Cardiac fibroblast (primary cell): ENCODE data around the gene IGSF9B.

Experiments used
- DNase-seq, 2 donors: peaks; one replicate each; pipeline versions ENCODE4 v3.0.0 to v3.0.0-alpha.2; 2010; ENCODE audit warnings: low read depth in 2 of 2
- H3K4me3 ChIP-seq, 2 donors: replicated peaks in 1 of 2; 1 replicate in 1 of 2; 2 replicates in 1 of 2; pipeline ENCODE4 v1.5.1; 2011; ENCODE audit warnings: low read depth in 2 of 2, low read length in 2 of 2, mild to moderate bottlenecking in 2 of 2, moderate library complexity in 1 of 2
- TF ChIP-seq, protein P1 (sequence below): IDR thresholded peaks from one replicate; pipeline ENCODE4 v1.5.1; 2011; ENCODE audit warnings: low read depth, mild to moderate bottlenecking, low read length, inconsistent platforms

Gene IGSF9B

DNA sequence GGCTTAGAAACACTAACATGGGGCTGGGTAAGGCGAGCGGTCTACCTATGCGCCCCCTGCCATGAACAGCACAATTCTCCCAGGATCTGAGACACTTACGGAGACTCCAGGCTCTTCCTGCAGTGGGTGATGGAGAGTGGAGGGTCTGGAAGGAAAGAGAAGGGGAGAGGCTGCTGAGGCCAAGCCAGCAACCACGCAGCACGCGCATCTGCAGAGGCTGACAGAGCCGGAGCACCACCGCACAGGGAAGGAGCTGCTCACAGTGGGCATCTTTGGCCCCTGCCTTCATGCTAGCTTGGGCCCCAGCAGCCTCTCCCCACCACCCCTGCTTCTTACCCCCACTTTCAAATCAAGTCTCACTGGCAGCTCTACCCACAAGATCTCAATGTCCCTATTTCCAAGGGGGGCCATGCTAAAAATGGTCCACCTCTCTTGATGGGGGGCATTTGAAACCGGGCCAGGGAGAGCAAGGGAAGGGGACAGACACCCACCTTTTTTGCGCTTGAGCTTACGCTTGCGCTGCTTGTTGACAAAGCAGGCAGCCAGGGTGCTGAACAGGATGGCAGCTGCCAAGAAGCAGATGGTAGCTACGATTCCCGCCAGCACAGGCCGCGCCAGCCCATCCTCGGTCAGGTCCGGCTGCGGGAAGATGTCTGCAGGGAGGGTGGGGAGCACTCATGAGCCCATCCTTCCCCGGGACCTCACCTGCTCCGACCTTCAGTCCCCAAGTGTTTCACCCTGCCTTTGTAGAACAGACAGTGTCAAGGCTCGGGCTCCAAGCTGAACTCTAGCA lies 34.5 kb downstream of the IGSF9B start:
- H3K4me3 ChIP-seq = no peak overlapping the region
- TF ChIP-seq, protein P1, sequence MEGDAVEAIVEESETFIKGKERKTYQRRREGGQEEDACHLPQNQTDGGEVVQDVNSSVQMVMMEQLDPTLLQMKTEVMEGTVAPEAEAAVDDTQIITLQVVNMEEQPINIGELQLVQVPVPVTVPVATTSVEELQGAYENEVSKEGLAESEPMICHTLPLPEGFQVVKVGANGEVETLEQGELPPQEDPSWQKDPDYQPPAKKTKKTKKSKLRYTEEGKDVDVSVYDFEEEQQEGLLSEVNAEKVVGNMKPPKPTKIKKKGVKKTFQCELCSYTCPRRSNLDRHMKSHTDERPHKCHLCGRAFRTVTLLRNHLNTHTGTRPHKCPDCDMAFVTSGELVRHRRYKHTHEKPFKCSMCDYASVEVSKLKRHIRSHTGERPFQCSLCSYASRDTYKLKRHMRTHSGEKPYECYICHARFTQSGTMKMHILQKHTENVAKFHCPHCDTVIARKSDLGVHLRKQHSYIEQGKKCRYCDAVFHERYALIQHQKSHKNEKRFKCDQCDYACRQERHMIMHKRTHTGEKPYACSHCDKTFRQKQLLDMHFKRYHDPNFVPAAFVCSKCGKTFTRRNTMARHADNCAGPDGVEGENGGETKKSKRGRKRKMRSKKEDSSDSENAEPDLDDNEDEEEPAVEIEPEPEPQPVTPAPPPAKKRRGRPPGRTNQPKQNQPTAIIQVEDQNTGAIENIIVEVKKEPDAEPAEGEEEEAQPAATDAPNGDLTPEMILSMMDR = no peak
- no peak for DNase-seq

DNA sequence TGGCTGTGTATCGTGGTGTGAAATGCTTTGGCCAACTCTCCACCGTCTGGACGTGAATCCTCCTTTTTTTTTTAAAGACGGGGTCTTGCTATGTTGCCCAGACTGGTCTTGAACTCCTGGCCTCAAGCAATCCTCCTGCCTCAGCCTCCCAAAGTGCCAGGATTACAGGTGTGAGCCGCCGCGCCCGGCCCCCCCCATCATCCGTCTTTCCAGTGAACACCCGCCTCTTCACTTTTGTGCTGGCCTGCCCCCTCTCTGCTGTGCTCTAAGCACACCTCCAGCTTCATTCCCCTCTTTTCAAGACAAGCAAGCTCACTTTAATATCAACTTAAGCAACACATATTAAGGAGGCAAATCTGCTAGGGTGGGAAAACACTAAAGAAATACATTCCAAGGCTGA lies 35.3 kb downstream of the IGSF9B start:
- H3K4me3 ChIP-seq = no peak overlapping the region
- TF ChIP-seq, protein P1 = no peak

DNA sequence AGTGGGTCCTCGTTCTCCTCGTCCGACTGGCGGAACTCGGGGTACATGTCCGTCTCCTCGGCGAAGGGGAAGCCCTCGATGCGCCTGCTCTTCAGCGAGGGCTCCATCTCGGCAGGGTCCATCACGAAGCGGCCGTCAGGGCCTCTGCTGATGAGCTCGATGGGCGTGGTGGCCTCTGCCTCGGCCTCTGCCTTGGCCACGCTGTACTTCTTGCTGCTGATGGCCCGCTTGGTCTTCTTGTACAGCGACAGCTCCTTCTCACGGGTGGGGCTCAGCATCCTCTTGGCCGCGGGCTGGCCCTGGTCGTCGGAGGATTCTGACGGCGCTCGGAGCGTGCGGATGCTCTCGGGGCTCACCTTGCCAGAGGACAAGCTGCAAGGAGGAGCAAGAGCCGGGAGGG lies 35.7 kb downstream of the IGSF9B start:
- no peak overlapping the region for H3K4me3 ChIP-seq
- TF ChIP-seq, protein P1 = no peak

More for the DNA sequence above, 35.3 kb downstream of the IGSF9B start:
- DNase-seq = no peak

DNA sequence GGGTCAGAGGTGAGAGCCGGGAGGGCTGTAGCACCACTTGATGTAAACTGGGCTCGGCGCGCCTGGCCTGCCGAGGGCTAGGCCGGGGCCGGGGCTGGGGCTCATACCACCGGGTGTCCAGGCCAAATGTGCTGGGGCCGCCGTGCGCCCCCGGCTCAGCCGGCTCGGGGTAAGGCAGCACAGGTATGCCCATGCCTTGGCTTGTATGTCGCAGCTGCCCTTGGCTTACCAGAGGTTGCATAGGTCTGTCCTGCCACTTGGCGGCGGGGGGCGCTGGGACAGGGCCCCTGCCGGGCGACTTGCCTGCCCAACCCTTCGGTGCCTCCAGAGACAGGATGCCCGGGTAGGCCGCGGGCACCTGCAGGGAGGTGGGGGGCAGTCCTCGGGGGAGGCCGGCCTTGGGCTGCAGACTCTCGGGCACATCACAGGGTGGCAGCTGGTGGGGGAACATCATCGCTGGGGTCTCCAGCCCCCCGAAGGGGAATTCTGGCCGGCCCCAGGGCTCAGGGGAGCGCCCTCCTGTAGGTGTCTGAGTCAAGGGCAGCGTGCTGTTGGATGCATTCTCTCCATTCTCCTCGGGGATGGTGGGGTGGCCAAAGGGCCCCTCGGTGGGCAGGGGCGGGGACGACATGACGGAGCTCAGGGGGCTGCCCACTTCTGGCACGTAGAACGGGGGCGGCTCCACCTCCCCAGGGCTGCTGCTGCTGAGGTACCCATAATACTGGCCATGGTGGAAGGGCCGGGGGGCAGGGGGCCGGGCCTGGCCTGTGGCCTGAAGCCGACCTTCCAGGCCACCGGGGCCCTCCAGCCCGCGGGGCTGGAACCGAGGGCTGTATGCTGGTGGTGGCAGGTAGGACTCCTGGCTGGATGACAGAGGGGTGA lies 36.4 kb downstream of the IGSF9B start:
- TF ChIP-seq, protein P1 = no peak
- no peak for DNase-seq
- H3K4me3 ChIP-seq = no peak overlapping the region

More for the DNA sequence above, 35.7 kb downstream of the IGSF9B start:
- DNase-seq = no peak

DNA sequence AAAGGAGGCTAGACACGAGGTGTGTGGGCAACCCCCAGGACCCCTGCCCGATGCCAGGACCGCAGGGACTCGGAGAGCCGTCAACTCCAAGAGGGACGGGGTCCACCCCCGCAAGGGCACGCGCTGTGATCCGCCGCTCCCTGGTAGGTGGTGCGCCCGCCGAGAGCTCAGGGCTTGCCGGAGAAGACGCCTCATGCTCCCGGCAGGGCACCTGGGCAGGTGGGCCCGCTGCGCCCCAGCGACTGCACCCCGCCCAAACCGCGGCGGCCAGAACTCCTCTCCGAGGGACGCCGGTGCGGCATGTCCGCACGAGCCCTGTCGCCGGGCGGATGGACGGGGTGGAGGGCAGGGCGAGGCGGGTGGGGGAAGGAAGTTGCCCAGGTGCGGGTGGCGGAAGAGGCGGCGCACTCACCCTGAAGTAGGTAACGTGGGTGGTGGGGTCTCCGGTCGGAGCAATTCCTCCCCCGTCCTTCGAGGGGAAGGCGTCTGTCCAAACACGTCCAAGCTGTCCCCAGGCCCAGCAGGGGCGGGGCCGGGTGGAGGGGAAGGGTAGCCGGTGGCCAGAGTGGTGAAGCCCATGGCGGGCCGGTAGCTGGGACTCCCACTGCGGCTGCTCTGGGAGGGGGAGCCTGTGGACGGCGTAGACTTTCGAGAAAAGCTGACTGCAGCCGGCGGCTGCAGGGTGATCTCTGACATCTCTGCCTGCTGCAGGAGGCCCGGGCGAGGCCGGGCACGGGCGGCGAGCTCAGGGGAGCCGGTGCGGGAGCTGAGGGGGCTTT lies 37.2 kb downstream of the IGSF9B start:
- no peak overlapping the region for H3K4me3 ChIP-seq
- TF ChIP-seq, protein P1 = no peak
- no peak for DNase-seq

DNA sequence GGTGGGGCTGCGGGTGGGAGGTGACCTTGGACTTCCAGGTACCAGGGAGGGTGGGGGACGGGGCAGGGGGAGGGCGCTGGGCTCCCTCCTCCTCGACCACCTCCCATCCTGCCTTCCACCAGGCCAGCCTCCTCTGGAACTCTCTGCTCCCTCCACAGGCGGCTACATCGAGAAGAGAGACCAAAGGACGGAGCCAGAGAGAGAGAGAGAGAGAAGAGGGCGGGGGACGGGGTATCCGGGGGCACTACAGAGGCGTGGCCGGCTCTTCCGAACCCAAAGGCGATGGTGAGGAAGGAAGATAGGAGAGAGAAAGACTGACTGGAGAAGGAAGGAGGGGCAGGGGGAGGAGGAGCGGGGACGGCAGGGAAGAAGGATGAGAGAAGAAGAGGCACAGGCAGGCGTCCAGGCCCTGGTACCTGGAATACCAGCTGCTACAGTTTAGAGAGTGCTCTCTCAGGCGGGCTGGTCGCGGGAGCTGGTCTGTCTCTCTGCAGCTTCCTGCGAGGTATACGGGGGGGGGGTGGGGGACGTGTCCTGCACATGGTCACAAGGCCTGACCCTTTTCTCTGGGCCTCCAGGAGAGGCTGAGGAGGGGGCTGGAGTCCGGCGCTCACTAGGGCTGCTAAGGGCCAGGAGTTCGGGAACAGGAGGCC lies 38.0 kb downstream of the IGSF9B start:
- DNase-seq = no peak
- TF ChIP-seq, protein P1 = no peak
- H3K4me3 ChIP-seq = no peak overlapping the region
